Measurements from ENCODE around the gene IFI30. TPM values are rescaled to one million over a fixed set of nuclear protein-coding genes. Genes with fewer than 3 reads are reported as not detected.

The IFI30 gene
- total and polyA plus RNA-seq, 2 donors (not counting 3 experiments of a cell fraction or from before 2014, with no cell fraction given): 1.1 to 1.6 TPM

- no peaks in the 10 kb centered on the region for H3K36me3 ChIP-seq (ENCODE audit: control insufficient read depth in 2 of 2, extremely low read depth in 1 of 2, insufficient read depth in 2 of 2, low read length in 2 of 2)
- intact Hi-C loops (cut with micrococcal nuclease): no loop called here
- no peak overlapping the region for H3K9ac ChIP-seq (replicated peaks; ENCODE audit: extremely low read depth, insufficient read depth, low read length)
- TF ChIP-seq MYC (IDR thresholded peaks at IDR 0.05; ENCODE audit: low read depth, low read length): no peak
- TF ChIP-seq POLR2A (IDR thresholded peaks at IDR 0.05; ENCODE audit: low read depth, low read length): no peak
- no peak for TF ChIP-seq POLR2AphosphoS5 (IDR thresholded peaks at IDR 0.05; ENCODE audit: insufficient read depth, low read depth, low read length)
- no peak for TF ChIP-seq MAX (IDR thresholded peaks at IDR 0.05; ENCODE audit: insufficient read depth, insufficient read length)
- TF ChIP-seq FOS (IDR thresholded peaks at IDR 0.05; ENCODE audit: borderline replicate concordance, insufficient read depth, low read length): no peak
- no peak for TF ChIP-seq GATA2 (IDR thresholded peaks at IDR 0.05; ENCODE audit: insufficient read depth, insufficient read length, low read depth, low read length)
- TF ChIP-seq CTCF (IDR thresholded peaks at IDR 0.05; ENCODE audit: extremely low read depth in 1 of 2, insufficient read depth in 1 of 2, low read depth in 1 of 2, low read length in 2 of 2): no peak
- TF ChIP-seq JUN (IDR thresholded peaks at IDR 0.05; ENCODE audit: borderline replicate concordance, insufficient read depth, insufficient read length, low read depth): no peak
- no peak for TF ChIP-seq EZH2 (IDR thresholded peaks at IDR 0.05; ENCODE audit: borderline replicate concordance, low read depth, low read length, severe bottlenecking)
- no peak overlapping the region for H3K27ac ChIP-seq (ENCODE audit: insufficient read depth, low read depth, low read length)
- ChIA-PET CTCF (interaction anchor here (0.9 to 1.7 kb wide), 2 partner anchors 40 to 63 kb away, joined by 3 to 8 read pairs; partner anchors contain the start of gene IQCN), POLR2A (interaction anchor here (0.6 kb wide), 1 partner anchor 39 kb away, joined by 5 read pairs; no protein-coding TSS in a partner anchor)
- dilution Hi-C loops (cut with MboI; ENCODE audit: extremely low pct_ligation_motif_present, low sequenced_read_pairs): no loop called here
- no peaks in the 10 kb centered on the region for H3K9me1 ChIP-seq (replicated peaks; ENCODE audit: control insufficient read depth, extremely low read depth, insufficient read depth, low read length)
- no peaks in the 10 kb centered on the region for H3K79me2 ChIP-seq (ENCODE audit: control insufficient read depth, insufficient read depth, low read length)
- H4K20me1 ChIP-seq (replicated peaks; ENCODE audit: control insufficient read depth, extremely low read depth, insufficient read depth, low read length): no peaks in the 10 kb centered on the region
- BruUV-seq (replicated peaks): no TSS peak
- no peaks in the 10 kb centered on the region for H3K27me3 ChIP-seq (ENCODE audit: control insufficient read depth in 2 of 2, insufficient read depth in 2 of 2, low read length in 2 of 2)
- H3K9me3 ChIP-seq (replicated peaks; ENCODE audit: control insufficient read depth, insufficient read depth, low read length): no peaks in the 10 kb centered on the region
- no peaks in the 10 kb centered on the region for H3K4me1 ChIP-seq (ENCODE audit: control insufficient read depth, extremely low read depth, insufficient read depth, low read length)
- DNase-seq (ENCODE audit: low read depth, low spot score) (no peak), FAIRE-seq (no peak)
- no peak overlapping the region for H2AFZ ChIP-seq (ENCODE audit: low read depth, low read length)
- H3K4me3 ChIP-seq (replicated peaks in 1 of 3; ENCODE audit: insufficient read depth in 1 of 3, low read depth in 1 of 3, low read length in 3 of 3): no peak overlapping the region
- H3K4me2 ChIP-seq (ENCODE audit: insufficient read depth, low read length): no peak overlapping the region
Measured at GRCh38 chr19:18211683-18212082, 38.1 kb downstream of the IFI30 start.

Measured in endothelial cell of umbilical vein (primary cell).